ENCODE results near the gene SAMD11.

SAMD11 gene

DNA sequence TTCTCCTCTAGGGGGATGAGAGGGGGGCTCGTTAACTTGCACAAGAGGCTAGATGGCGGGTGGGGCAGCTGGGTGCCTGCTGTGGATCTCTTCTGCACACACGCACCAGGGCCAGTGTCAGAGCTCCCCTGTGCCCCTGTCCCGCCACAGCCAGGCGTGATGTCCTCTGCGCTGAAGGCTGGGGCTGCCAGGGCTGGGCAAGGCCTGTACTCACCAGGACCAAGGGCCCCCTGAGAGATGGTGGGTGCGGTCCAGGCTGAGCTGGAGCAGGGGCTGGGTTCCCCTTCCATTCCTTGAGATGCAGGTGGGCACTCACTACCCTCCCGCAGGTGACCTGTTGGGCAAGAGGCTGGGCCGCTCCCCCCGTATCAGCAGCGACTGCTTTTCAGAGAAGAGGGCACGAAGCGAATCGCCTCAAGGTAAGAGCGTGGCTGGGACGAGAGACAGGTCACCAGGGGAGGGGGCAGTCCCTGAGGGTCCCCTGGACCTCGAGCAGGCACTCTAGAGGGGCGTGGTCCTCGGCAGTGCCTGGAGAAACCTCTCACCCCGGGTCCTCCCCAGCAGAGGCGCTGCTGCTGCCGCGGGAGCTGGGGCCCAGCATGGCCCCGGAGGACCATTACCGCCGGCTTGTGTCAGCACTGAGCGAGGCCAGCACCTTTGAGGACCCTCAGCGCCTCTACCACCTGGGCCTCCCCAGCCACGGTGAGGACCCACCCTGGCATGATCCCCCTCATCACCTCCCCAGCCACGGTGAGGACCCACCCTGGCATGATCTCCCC, 15.2 kb downstream of the SAMD11 start:
- H3K4me3 ChIP-seq (ENCODE audit: low read depth, low read length), result no peak overlapping the region
- TF ChIP-seq, protein P1, sequence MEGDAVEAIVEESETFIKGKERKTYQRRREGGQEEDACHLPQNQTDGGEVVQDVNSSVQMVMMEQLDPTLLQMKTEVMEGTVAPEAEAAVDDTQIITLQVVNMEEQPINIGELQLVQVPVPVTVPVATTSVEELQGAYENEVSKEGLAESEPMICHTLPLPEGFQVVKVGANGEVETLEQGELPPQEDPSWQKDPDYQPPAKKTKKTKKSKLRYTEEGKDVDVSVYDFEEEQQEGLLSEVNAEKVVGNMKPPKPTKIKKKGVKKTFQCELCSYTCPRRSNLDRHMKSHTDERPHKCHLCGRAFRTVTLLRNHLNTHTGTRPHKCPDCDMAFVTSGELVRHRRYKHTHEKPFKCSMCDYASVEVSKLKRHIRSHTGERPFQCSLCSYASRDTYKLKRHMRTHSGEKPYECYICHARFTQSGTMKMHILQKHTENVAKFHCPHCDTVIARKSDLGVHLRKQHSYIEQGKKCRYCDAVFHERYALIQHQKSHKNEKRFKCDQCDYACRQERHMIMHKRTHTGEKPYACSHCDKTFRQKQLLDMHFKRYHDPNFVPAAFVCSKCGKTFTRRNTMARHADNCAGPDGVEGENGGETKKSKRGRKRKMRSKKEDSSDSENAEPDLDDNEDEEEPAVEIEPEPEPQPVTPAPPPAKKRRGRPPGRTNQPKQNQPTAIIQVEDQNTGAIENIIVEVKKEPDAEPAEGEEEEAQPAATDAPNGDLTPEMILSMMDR (IDR thresholded peaks at IDR 0.05; ENCODE audit: low read depth, low read length), result no peak

DNA sequence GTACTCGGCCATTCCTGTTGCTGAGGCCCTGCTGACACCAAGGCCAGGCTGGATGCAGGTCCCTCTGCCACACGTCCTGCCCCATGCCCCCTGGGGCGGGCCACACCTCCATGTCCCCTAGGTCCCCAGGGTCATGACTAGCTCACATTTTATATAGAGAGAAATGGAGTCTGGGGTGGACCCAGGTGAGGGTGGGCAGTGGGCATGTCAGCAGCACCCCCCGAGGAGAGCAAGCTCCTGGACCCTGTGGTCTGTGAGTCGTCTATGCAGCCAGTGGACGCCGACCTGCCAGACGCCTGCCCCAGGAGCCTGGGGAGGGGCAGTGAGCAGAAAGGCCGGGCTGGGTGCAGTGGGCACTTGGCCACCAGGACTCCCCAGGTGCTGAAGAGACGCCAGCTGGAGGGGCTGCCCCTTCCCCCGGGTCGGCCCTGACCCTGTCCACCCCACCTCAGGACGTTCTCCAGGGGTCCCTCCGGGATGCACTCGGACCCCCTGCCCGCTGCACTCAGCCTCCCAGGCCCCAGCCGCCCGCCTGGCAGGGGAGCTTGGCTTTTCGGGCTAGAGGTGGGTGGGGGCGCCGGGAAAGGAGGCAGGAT, 15.9 kb downstream of the SAMD11 start:
- no peak overlapping the region for H3K4me3 ChIP-seq (ENCODE audit: low read depth, low read length)

DNA sequence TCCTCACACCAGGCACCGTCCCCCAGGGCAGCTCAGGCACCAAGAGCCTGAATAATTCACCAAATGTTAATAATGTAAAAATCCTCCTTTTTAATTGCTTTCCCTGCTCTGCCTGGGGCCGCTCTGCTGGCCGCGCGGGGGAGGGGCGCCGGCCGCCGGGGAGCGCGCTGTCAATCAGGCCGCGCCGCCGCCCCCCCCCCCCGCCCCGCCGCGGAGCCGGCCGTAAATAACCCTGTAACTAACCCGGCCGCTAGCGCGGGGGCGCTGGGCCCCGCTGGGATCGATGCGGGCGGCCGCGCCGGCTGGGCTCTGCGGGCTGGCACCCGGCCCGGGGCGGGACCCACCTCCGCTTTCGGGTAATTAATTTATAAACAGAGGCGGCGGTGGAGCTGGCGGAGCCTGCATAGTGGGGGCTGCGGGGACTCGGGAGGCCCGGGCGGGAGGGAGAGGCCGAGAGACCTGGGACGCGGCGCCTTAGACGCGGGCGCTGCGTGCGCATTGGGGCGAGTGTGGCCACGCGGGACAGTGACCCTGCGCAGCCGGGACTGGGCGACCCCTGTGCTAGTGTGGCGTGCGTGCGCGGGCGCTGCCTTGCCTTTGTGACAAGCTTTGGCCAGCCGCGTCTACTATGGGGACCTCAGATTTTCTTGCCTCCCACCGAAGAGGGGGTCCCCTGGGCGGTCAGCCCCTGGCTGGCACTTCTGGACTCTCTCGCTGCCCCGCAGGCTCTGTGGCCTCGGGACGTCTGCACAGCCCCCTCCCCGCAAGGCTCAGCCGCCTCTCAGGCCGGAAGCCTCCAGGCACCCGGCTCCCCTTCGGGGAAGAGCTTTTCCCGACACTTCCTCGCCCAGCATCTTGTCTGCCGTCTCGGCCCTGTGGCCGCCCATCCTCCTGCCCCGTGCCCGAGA, 16.6 kb downstream of the SAMD11 start:
- peak overlapping the region; percentile 34 for H3K4me3 ChIP-seq (ENCODE audit: low read depth, low read length)
- TF ChIP-seq, protein P1 (IDR thresholded peaks at IDR 0.05; ENCODE audit: low read depth, low read length), result no peak

More for the DNA sequence above, 15.9 kb downstream of the SAMD11 start:
- TF ChIP-seq, protein P1 (IDR thresholded peaks at IDR 0.05; ENCODE audit: low read depth, low read length), result no peak

DNA sequence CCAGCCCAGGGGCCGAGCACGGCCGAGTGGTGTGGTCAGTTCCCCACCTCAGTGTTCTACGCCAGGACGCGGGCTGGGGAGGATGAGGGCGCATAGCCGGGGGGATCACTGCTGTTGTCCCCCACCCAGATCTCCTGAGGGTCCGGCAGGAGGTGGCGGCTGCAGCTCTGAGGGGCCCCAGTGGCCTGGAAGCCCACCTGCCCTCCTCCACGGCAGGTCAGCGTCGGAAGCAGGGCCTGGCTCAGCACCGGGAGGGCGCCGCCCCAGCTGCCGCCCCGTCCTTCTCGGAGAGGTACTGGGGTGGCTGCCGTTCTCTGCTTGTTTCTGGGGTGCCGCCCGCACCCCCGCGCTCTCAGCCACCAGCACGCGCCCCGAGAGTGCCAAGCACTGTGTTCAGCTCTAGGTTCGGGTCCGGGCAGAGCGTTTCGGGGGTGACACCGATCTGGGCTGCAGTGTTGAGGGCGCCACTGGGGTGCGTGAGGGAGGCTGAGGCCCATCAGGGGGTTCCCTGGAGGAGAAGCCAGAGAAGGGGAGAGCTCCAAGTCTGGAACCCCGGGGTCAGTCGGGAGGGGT, 17.4 kb downstream of the SAMD11 start:
- TF ChIP-seq, protein P1 (IDR thresholded peaks at IDR 0.05; ENCODE audit: low read depth, low read length), result no peak
- H3K4me3 ChIP-seq (ENCODE audit: low read depth, low read length), result no peak overlapping the region; the same call in 1 of the 2 replicates

DNA sequence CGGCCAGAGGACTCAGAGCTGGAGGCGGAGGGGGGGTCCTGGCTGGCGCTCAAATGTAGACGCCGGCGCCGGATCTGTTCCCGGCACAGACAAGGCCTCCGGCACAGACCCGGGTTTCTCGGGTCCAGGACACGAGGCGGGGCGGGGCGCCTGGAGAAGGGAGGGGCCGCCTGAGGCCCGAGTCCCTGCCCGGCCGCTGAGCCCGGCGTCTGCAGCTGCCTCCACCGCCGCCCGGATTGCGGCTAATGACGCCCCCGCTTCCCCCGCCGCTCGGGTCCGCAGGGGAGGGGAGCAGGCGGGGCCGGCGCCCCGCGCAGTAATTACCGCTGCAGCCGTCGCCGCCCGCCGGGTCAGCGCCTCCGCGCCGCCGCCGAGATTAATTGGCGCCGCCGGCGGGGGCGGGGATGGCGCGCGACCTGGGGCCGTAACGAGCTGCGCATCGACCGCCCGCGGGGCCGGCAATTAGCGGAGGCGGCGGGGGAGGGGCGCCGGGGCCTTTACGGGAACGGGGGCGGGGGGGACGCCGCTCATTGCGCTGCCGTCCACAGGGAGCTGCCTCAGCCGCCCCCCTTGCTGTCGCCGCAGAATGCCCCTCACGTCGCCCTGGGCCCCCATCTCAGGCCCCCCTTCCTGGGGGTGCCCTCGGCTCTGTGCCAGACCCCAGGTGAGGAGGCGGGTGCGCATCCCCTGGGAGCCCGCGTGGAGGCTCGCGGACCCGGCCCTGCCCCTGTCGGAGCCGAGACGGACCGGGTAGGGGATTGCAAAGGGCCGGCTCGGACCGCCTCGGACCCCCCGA, 18.1 kb downstream of the SAMD11 start:
- H3K4me3 ChIP-seq (ENCODE audit: low read depth, low read length), result peak overlapping the region; percentile 37
- TF ChIP-seq, protein P1 (IDR thresholded peaks at IDR 0.05; ENCODE audit: low read depth, low read length), result no peak

DNA sequence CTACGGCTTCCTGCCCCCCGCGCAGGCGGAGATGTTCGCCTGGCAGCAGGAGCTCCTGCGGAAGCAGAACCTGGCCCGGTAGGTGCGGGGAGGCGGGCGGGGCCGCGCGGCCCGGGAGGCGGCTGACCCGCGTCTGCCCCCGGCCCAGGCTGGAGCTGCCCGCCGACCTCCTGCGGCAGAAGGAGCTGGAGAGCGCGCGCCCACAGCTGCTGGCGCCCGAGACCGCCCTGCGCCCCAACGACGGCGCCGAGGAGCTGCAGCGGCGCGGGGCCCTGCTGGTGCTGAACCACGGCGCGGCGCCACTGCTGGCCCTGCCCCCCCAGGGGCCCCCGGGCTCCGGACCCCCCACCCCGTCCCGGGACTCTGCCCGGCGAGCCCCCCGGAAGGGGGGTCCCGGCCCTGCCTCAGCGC, 18.7 kb downstream of the SAMD11 start:
- TF ChIP-seq, protein P1 (IDR thresholded peaks at IDR 0.05; ENCODE audit: low read depth, low read length), result no peak
- no peak overlapping the region for H3K4me3 ChIP-seq (ENCODE audit: low read depth, low read length)
